Mesenchymal stem cell (in vitro differentiated cells and primary cell): Measurements from ENCODE around the gene KISS1.

ENCODE experiments used
- DNase-seq: peaks from one replicate; pipeline ENCODE4 v3.0.0-alpha.2; 2013
- H2AFZ ChIP-seq: one replicate; pipeline ENCODE4 v1.6.1; 2013; ENCODE audit warnings: low read depth, mild to moderate bottlenecking, control low read depth, inconsistent platforms, low read length, moderate library complexity
- H2AK5ac ChIP-seq: 2 replicates; pipeline ENCODE4 v1.6.1; 2013; ENCODE audit warnings: low read length, moderate library complexity, mild to moderate bottlenecking, inconsistent platforms; ENCODE audit not compliant: severe bottlenecking
- H2BK120ac ChIP-seq: one replicate; pipeline ENCODE4 v1.6.1; 2013; ENCODE audit warnings: low read depth, mild to moderate bottlenecking, inconsistent platforms, low read length, moderate library complexity
- H2BK12ac ChIP-seq, 2 experiments: one replicate each; pipeline ENCODE4 v1.6.1; 2013; ENCODE audit warnings: inconsistent platforms in 2 of 2, low read length in 2 of 2, mild to moderate bottlenecking in 2 of 2, moderate library complexity in 2 of 2, control low read depth in 1 of 2
- H2BK15ac ChIP-seq: one replicate; pipeline ENCODE4 v1.6.1; 2013; ENCODE audit warnings: mild to moderate bottlenecking, low read depth, inconsistent platforms; ENCODE audit not compliant: poor library complexity, severe bottlenecking
- H2BK5ac ChIP-seq: 2 replicates; pipeline ENCODE4 v1.6.1; 2013; ENCODE audit warnings: low read depth, mild to moderate bottlenecking, low read length, control low read depth, inconsistent platforms; ENCODE audit not compliant: poor library complexity, severe bottlenecking
- H3K14ac ChIP-seq, 2 experiments: one replicate each; pipeline ENCODE4 v1.6.1; 2013; ENCODE audit warnings: inconsistent platforms in 2 of 2, low read length in 2 of 2, control low read depth in 1 of 2, mild to moderate bottlenecking in 1 of 2, moderate library complexity in 1 of 2
- H3K18ac ChIP-seq, 2 experiments: one replicate each; pipeline ENCODE4 v1.6.1; 2013; ENCODE audit warnings: inconsistent platforms in 2 of 2, low read length in 2 of 2, control low read depth in 1 of 2, low read depth in 1 of 2, mild to moderate bottlenecking in 1 of 2
- H3K23ac ChIP-seq, 2 experiments: one replicate each; pipeline ENCODE4 v1.6.1; 2013; ENCODE audit warnings: inconsistent platforms in 2 of 2, low read length in 2 of 2, mild to moderate bottlenecking in 2 of 2, moderate library complexity in 2 of 2, control low read depth in 1 of 2
- H3K27ac ChIP-seq: 2 replicates; pipeline ENCODE4 v1.5.1; 2013; ENCODE audit warnings: mild to moderate bottlenecking, moderate library complexity, low read length, control low read depth, inconsistent platforms; ENCODE audit not compliant: poor library complexity, severe bottlenecking
- H3K27me3 ChIP-seq, 2 experiments: 2 replicates each; pipeline versions ENCODE4 v1.6.1 to v1.7.0; 2013; ENCODE audit warnings: low read length in 2 of 2, mild to moderate bottlenecking in 2 of 2, moderate library complexity in 2 of 2, control low read depth in 1 of 2, inconsistent platforms in 1 of 2; ENCODE audit not compliant: control insufficient read depth in 1 of 2, insufficient read depth in 1 of 2
- H3K36me3 ChIP-seq, 2 experiments: 2 replicates each; pipeline versions ENCODE4 v1.6.1 to v1.7.0; 2013; ENCODE audit warnings: low read length in 2 of 2, control low read depth in 1 of 2, inconsistent platforms in 1 of 2, low read depth in 1 of 2, mild to moderate bottlenecking in 1 of 2; ENCODE audit not compliant: insufficient read depth in 2 of 2, control insufficient read depth in 1 of 2
- H3K4ac ChIP-seq, 2 experiments: one replicate each; pipeline ENCODE4 v1.6.1; 2013; ENCODE audit warnings: inconsistent platforms in 2 of 2, low read length in 2 of 2, mild to moderate bottlenecking in 2 of 2, moderate library complexity in 2 of 2, control low read depth in 1 of 2, low read depth in 1 of 2
- H3K4me1 ChIP-seq: 2 replicates; pipeline ENCODE4 v1.6.1; 2013; ENCODE audit warnings: low read depth, low read length, control low read depth; ENCODE audit not compliant: control insufficient read depth, insufficient read depth
- H3K4me2 ChIP-seq: 2 replicates; pipeline ENCODE4 v1.6.1; 2013; ENCODE audit warnings: low read length, mild to moderate bottlenecking, inconsistent platforms; ENCODE audit not compliant: poor library complexity, severe bottlenecking
- H3K4me3 ChIP-seq, 2 experiments: 2 replicates each; pipeline versions ENCODE4 v1.5.1 to v1.7.0; 2013; ENCODE audit warnings: low read length in 2 of 2, mild to moderate bottlenecking in 2 of 2, control low read depth in 1 of 2, low read depth in 1 of 2; ENCODE audit not compliant: insufficient read depth in 1 of 2
- H3K79me1 ChIP-seq: replicated peaks from 2 replicates; pipeline ENCODE4 v1.6.1; 2013; ENCODE audit warnings: mild to moderate bottlenecking, control low read depth, low read length, inconsistent platforms; ENCODE audit not compliant: poor library complexity, severe bottlenecking
- H3K9ac ChIP-seq: 2 replicates; pipeline ENCODE4 v1.7.0; 2013; ENCODE audit warnings: mild to moderate bottlenecking, low read length, moderate library complexity
- H3K9me3 ChIP-seq: 2 replicates; pipeline ENCODE4 v1.7.0; 2013; ENCODE audit warnings: mild to moderate bottlenecking, low read length; ENCODE audit not compliant: control insufficient read depth
- H4K8ac ChIP-seq: one replicate; pipeline ENCODE4 v1.6.1; 2013; ENCODE audit warnings: inconsistent platforms, mild to moderate bottlenecking, low read length, moderate library complexity
- H4K91ac ChIP-seq: one replicate; pipeline ENCODE4 v1.6.1; 2013; ENCODE audit warnings: mild to moderate bottlenecking, low read length, inconsistent platforms
- WGBS: methylation state at CpG from one replicate; pipeline ENCODE4 v1.1.7; 2013; ENCODE audit warnings: mixed read lengths; 5-methylcytosine and 5-hydroxymethylcytosine counted together

The KISS1 gene

GRCh38 chr1:204213668-204214662 lies 17.7 kb upstream of the KISS1 start, which contains the start of gene GOLT1A:
GOLT1A (minus strand) TSS chr1:204213988; CDS start chr1:204213906, 82 bp downstream.
- Histone ChIP-seq H3K9me3 (no peaks in the 10 kb centered on the region), H3K4me2 (peak within 1 kb of the TSS; percentile 67), H2BK120ac (no peak within 1 kb of the TSS), H3K27me3 (peaks cover 42 to 53% of the 10 kb centered on the region in 2 experiments), H3K4me3 (peak within 1 kb of the TSS; percentile 9 to 38), H3K4ac (no peak within 1 kb of the TSS), H3K4me1 (peaks cover 9% of the 10 kb centered on the region), H4K91ac (no peak within 1 kb of the TSS), H3K36me3 (no peaks in the 10 kb centered on the region), H2BK12ac (peak within 1 kb of the TSS in 1 of 2 experiments; percentile 26), H2AFZ (no peak within 1 kb of the TSS), H3K9ac (no peak within 1 kb of the TSS), H4K8ac (no peak within 1 kb of the TSS), H2BK15ac (no peak within 1 kb of the TSS), H2AK5ac (peak within 1 kb of the TSS; percentile 80), H3K18ac (no peak within 1 kb of the TSS), H3K27ac (no peak within 1 kb of the TSS), H3K79me1 (no peaks in the 10 kb centered on the region), H3K14ac (no peak within 1 kb of the TSS), H2BK5ac (peak within 1 kb of the TSS; percentile 32), H3K23ac (no peak within 1 kb of the TSS)
- DNase-seq, result peak; percentile 71
- 12% methylated on average over 41 of the region's 41 CpGs for WGBS

DNA sequence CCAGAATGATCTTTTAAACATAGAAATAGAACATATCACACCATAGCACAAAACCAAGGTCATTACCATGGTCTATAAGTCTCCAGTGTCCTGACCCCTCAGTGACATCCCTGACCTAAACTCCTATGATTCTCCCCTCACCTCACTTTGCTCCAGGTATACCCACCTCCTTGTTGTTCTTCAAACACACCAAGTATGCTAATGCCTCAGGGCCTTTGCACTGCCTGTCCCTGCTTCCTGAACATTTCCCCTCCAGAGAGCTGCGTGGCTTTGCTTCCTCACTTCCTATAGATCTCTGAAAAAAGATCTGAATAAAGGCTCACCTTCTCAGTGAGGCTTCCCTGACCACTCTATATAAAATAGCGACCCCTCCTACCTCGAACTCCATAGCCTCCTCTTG lies 16.4 kb upstream of the KISS1 start:
- no peak overlapping the region for H4K8ac ChIP-seq
- H3K18ac ChIP-seq, result no peak overlapping the region
- H3K36me3 ChIP-seq, result no peaks in the 10 kb centered on the region
- no peak overlapping the region for H3K14ac ChIP-seq
- H3K79me1 ChIP-seq, result no peaks in the 10 kb centered on the region
- H3K4me3 ChIP-seq, result no peak overlapping the region
- H3K27me3 ChIP-seq, result peaks cover 35 to 44% of the 10 kb centered on the region in 2 experiments
- no peaks in the 10 kb centered on the region for H3K9me3 ChIP-seq
- peaks cover 9% of the 10 kb centered on the region for H3K4me1 ChIP-seq
- WGBS, result 91% methylated on average over 2 of the region's 3 CpGs
- no peak overlapping the region for H2AFZ ChIP-seq
- H3K9ac ChIP-seq, result no peak overlapping the region
- no peak overlapping the region for H3K27ac ChIP-seq
- no peak overlapping the region for H3K23ac ChIP-seq
- H2BK5ac ChIP-seq, result no peak overlapping the region
- no peak overlapping the region for H2AK5ac ChIP-seq
- H3K4ac ChIP-seq, result no peak overlapping the region
- no peak overlapping the region for H2BK120ac ChIP-seq
- no peak overlapping the region for H3K4me2 ChIP-seq
- H2BK12ac ChIP-seq, result no peak overlapping the region
- no peak overlapping the region for H4K91ac ChIP-seq
- H2BK15ac ChIP-seq, result no peak overlapping the region
- no peak for DNase-seq

- H2BK120ac ChIP-seq, result no peak overlapping the region
- H3K4me2 ChIP-seq, result no peak overlapping the region
- H3K27me3 ChIP-seq, result peaks cover 37 to 38% of the 10 kb centered on the region in 2 experiments
- H2AK5ac ChIP-seq, result no peak overlapping the region
- no peak overlapping the region for H3K27ac ChIP-seq
- no peak for DNase-seq
- H4K91ac ChIP-seq, result no peak overlapping the region
- no peak overlapping the region for H2BK5ac ChIP-seq
- no peak overlapping the region for H3K14ac ChIP-seq
- no peak overlapping the region for H3K4me3 ChIP-seq
- no peaks in the 10 kb centered on the region for H3K9me3 ChIP-seq
- H3K79me1 ChIP-seq, result no peaks in the 10 kb centered on the region
- H3K4ac ChIP-seq, result no peak overlapping the region
- no peak overlapping the region for H2AFZ ChIP-seq
- no peak overlapping the region for H3K9ac ChIP-seq
- H3K23ac ChIP-seq, result no peak overlapping the region
- peaks cover 11% of the 10 kb centered on the region for H3K4me1 ChIP-seq
- H3K36me3 ChIP-seq, result no peaks in the 10 kb centered on the region
- H4K8ac ChIP-seq, result no peak overlapping the region
- no peak overlapping the region for H2BK12ac ChIP-seq
- 78% methylated on average over 7 of the region's 7 CpGs for WGBS
- no peak overlapping the region for H2BK15ac ChIP-seq
- no peak overlapping the region for H3K18ac ChIP-seq
Measured at GRCh38 chr1:204211046-204211445, 14.8 kb upstream of the KISS1 start.

- 12% methylated on average over 13 of the region's 13 CpGs for WGBS
- Histone ChIP-seq H3K79me1 (no peaks in the 10 kb centered on the region), H2AK5ac (no peak overlapping the region), H4K91ac (no peak overlapping the region), H3K4me2 (no peak overlapping the region), H3K27ac (no peak overlapping the region), H3K23ac (no peak overlapping the region), H3K18ac (no peak overlapping the region), H2BK15ac (no peak overlapping the region), H3K36me3 (no peaks in the 10 kb centered on the region), H2AFZ (no peak overlapping the region), H3K14ac (no peak overlapping the region), H3K4ac (no peak overlapping the region), H2BK12ac (no peak overlapping the region), H3K9me3 (no peaks in the 10 kb centered on the region), H4K8ac (no peak overlapping the region), H3K27me3 (peaks cover 35 to 47% of the 10 kb centered on the region in 2 experiments), H2BK5ac (no peak overlapping the region), H3K9ac (no peak overlapping the region), H3K4me1 (peaks cover 9% of the 10 kb centered on the region), H2BK120ac (no peak overlapping the region), H3K4me3 (no peak overlapping the region)
- DNase-seq, result peak; percentile 35
Measured at GRCh38 chr1:204207136-204207616, 10.9 kb upstream of the KISS1 start.
